CD4-positive, alpha-beta T cell (primary cell): ENCODE measurements around the gene ORM2. TPM values are rescaled to one million over a fixed set of nuclear protein-coding genes. Genes with fewer than 3 reads are reported as not detected.

Source experiments
- ATAC-seq: fragments of 200-7000 bp; cut with Tn5 transposase; one replicate; pipeline ENCODE4 v1.10.0; 2022; ENCODE audit warnings: mild to moderate bottlenecking; ENCODE audit not compliant: poor library complexity
- CTCF ChIA-PET: fragments of 350-600 bp; sonication (Branson Sonifier 250); formaldehyde crosslinking; loops from one replicate; lab custom pipeline; 2021; ENCODE audit warnings: antibody characterized with exemption, inconsistent platforms; lab: Charles Lee
- POLR2A ChIA-PET: fragments of 350-600 bp; sonication (Branson Sonifier 250); formaldehyde crosslinking; loops from one replicate; lab custom pipeline; 2021; ENCODE audit warnings: antibody characterized with exemption, inconsistent platforms; lab: Charles Lee
- DNase-seq, 14 experiments: peaks; one replicate each; pipeline ENCODE4 v3.0.0-alpha.2; 2013 to 2020; ENCODE audit warnings: mixed read lengths in 2 of 14
- H3K27ac ChIP-seq, 2 donors: one replicate each; pipeline versions ENCODE4 v1.5.1 to v1.7.0; 2013; ENCODE audit warnings: low read length in 2 of 2, low read depth in 1 of 2, mild to moderate bottlenecking in 1 of 2
- H3K27me3 ChIP-seq, 2 experiments: 1 replicate in 1 of 2; 2 replicates in 1 of 2; pipeline versions ENCODE4 v1.6.1 to v1.7.0; 2013; ENCODE audit warnings: low read length in 2 of 2, control low read depth in 1 of 2, mild to moderate bottlenecking in 1 of 2, moderate library complexity in 1 of 2; ENCODE audit not compliant: insufficient read depth in 2 of 2, control insufficient read depth in 1 of 2
- H3K36me3 ChIP-seq: one replicate; pipeline ENCODE4 v1.6.1; 2013; ENCODE audit warnings: low read length, control low read depth; ENCODE audit not compliant: insufficient read depth
- H3K4me1 ChIP-seq: one replicate; pipeline ENCODE4 v1.6.1; 2013; ENCODE audit warnings: low read length, control low read depth; ENCODE audit not compliant: insufficient read depth
- H3K4me3 ChIP-seq: one replicate; pipeline ENCODE4 v1.5.1; 2013; ENCODE audit warnings: mild to moderate bottlenecking, low read length, moderate library complexity
- H3K9me3 ChIP-seq, 2 experiments: 1 replicate in 1 of 2; 2 replicates in 1 of 2; pipeline versions ENCODE4 v1.6.1 to v1.7.0; 2013; ENCODE audit warnings: low read length in 2 of 2, mild to moderate bottlenecking in 2 of 2, control low read depth in 1 of 2, moderate library complexity in 1 of 2; ENCODE audit not compliant: control insufficient read depth in 1 of 2, insufficient read depth in 1 of 2
- H3K27ac Mint-ChIP-seq: one replicate; pipeline ENCODE4 v1.8.0; 2020; ENCODE audit warnings: mixed read lengths
- H3K27me3 Mint-ChIP-seq: one replicate; pipeline ENCODE4 v1.8.0; 2021; ENCODE audit warnings: mixed read lengths
- H3K36me3 Mint-ChIP-seq: one replicate; pipeline ENCODE4 v1.8.0; 2021; ENCODE audit warnings: low read depth, mixed read lengths
- H3K4me1 Mint-ChIP-seq: one replicate; pipeline ENCODE4 v1.8.0; 2021; ENCODE audit warnings: low read depth, mixed read lengths
- H3K4me3 Mint-ChIP-seq: one replicate; pipeline ENCODE4 v1.8.0; 2020; ENCODE audit warnings: mild to moderate bottlenecking, mixed read lengths
- H3K9me3 Mint-ChIP-seq: one replicate; pipeline ENCODE4 v1.8.0; 2020; ENCODE audit warnings: mixed read lengths
- CTCF ChIP-seq: fragments of 200-600 bp; IDR thresholded peaks from one replicate; pipeline ENCODE4 v1.8.0; 2022; ENCODE audit warnings: antibody characterized with exemption, mild to moderate bottlenecking
- intact Hi-C, 2 experiments: fragments of 100-400 bp; cut with DNase I in 1 of 2; cut with micrococcal nuclease in 1 of 2; formaldehyde crosslinking; loops; one replicate each; pipeline versions ENCODE4 v1.15.1 to v1.9.0; 2023 to 2025; cut with DNase I, micrococcal nuclease
- total RNA-seq, 174 experiments: library from RNA in 2 of 174; stranded (reverse) in 2 of 174; gene quantifications; one replicate each; pipeline ENCODE4 v1.2.3 and lab custom pipeline; 2021 to 2026

Gene ORM2
- total RNA-seq, 2 experiments from 2014 or later: not detected

- Mint-ChIP-seq H3K9me3 (peaks cover 4% of the 10 kb centered on the region), H3K4me1 (no peaks in the 10 kb centered on the region), H3K36me3 (no peaks in the 10 kb centered on the region), H3K27ac (no peak overlapping the region), H3K4me3 (no peak overlapping the region), H3K27me3 (peaks cover 6% of the 10 kb centered on the region)
- POLR2A ChIA-PET: no interaction called here
- H3K9me3 ChIP-seq: peaks cover 5 to 11% of the 10 kb centered on the region in 2 experiments
- no peaks in the 10 kb centered on the region for H3K27me3 ChIP-seq
- intact Hi-C loops: loop anchor here in 1 of 2 experiments (1.0 to 2.0 kb wide), 2 partner anchors 182 to 208 kb away; no protein-coding TSS in a partner anchor
- CTCF ChIA-PET: interaction anchor here (0.7 to 1.1 kb wide), 6 partner anchors 10 to 670 kb away, joined by 3 to 6 read pairs (median 3); partner anchors contain the start of gene COL27A1
- H3K4me1 ChIP-seq: peaks cover 3% of the 10 kb centered on the region
- DNase-seq (peak in 1 of 14 experiments; percentile 8), ATAC-seq (no peak)
- no peaks in the 10 kb centered on the region for H3K36me3 ChIP-seq
- no peak overlapping the region for H3K27ac ChIP-seq
- no peak overlapping the region for H3K4me3 ChIP-seq
- no peak for TF ChIP-seq CTCF
Measured at GRCh38 chr9:114290561-114290986, 39.1 kb upstream of the ORM2 start.

- Mint-ChIP-seq H3K4me1 (no peaks in the 10 kb centered on the region), H3K9me3 (peaks cover 6% of the 10 kb centered on the region), H3K4me3 (no peak overlapping the region), H3K36me3 (no peaks in the 10 kb centered on the region), H3K27ac (no peak overlapping the region), H3K27me3 (peaks cover 6% of the 10 kb centered on the region)
- ATAC-seq (no peak), DNase-seq (peak; percentile 50 to 81 (median 64))
- peak; percentile 94 for TF ChIP-seq CTCF
- intact Hi-C loops: loop anchor here (1.0 to 2.0 kb wide), 3 partner anchors 136 to 209 kb away; partner anchors contain the start of gene COL27A1 (in 2 of the 2)
- POLR2A ChIA-PET: no interaction called here
- Histone ChIP-seq H3K4me3 (no peak overlapping the region), H3K27ac (no peak overlapping the region), H3K27me3 (no peaks in the 10 kb centered on the region), H3K9me3 (peaks cover 8 to 16% of the 10 kb centered on the region in 2 experiments), H3K36me3 (no peaks in the 10 kb centered on the region), H3K4me1 (peaks cover 3% of the 10 kb centered on the region)
- CTCF ChIA-PET: interaction anchor here (0.7 to 1.1 kb wide), 6 partner anchors 11 to 670 kb away, joined by 3 to 6 read pairs (median 3); partner anchors contain the start of gene COL27A1
Measured at GRCh38 chr9:114291064-114291474, 38.6 kb upstream of the ORM2 start.

- Histone ChIP-seq H3K36me3 (no peaks in the 10 kb centered on the region), H3K9me3 (peaks cover 8 to 24% of the 10 kb centered on the region in 2 experiments), H3K27me3 (no peaks in the 10 kb centered on the region), H3K4me3 (no peak overlapping the region), H3K4me1 (peaks cover 3% of the 10 kb centered on the region), H3K27ac (no peak overlapping the region)
- ChIA-PET CTCF (no interaction called here), POLR2A (no interaction called here)
- H3K27ac Mint-ChIP-seq: no peak overlapping the region
- H3K4me1 Mint-ChIP-seq: no peaks in the 10 kb centered on the region
- DNase-seq (peak in 1 of 14 experiments; percentile 11), ATAC-seq (no peak)
- TF ChIP-seq CTCF: no peak
- peaks cover 7% of the 10 kb centered on the region for H3K9me3 Mint-ChIP-seq
- intact Hi-C loops: loop anchor here (1.0 to 2.0 kb wide), 3 partner anchors 137 to 210 kb away; partner anchors contain the start of gene COL27A1 (in 2 of the 2)
- H3K4me3 Mint-ChIP-seq: no peak overlapping the region
- H3K36me3 Mint-ChIP-seq: no peaks in the 10 kb centered on the region
- H3K27me3 Mint-ChIP-seq: peaks cover 6% of the 10 kb centered on the region
Measured at GRCh38 chr9:114291886-114292590, 37.6 kb upstream of the ORM2 start.
